GM12878 (cell line): ENCODE measurements around the gene CDC42SE2. TPM values are rescaled to one million over a fixed set of nuclear protein-coding genes. Genes with fewer than 3 reads are reported as not detected.

Experiments used
- ATAC-seq: fragments of 200-7000 bp; cut with Tn5 transposase; 3 replicates; pipeline ENCODE4 v1.9.1; 2020; ENCODE audit warnings: mild to moderate bottlenecking, moderate library complexity
- BruUV-seq: library from RNA; stranded (reverse); fragments of 400-500 nt; replicated peaks from 2 replicates; lab custom pipeline; 2021; lab: Mats Ljungman, UMichigan
- CTCF ChIA-PET: fragments of 300-600 bp; sonication (Branson Sonifier 250); formaldehyde crosslinking; extraction: SDS; loops from one replicate; lab custom pipeline; 2021; ENCODE audit warnings: inconsistent platforms; lab: Yijun Ruan, JAX
- POLR2A ChIA-PET: fragments of 350-600 bp; formaldehyde crosslinking; extraction: SDS; loops from one replicate; lab custom pipeline; 2021; ENCODE audit warnings: inconsistent platforms; lab: Charles Lee
- RAD21 ChIA-PET: fragments of 300-600 bp; sonication (Branson Sonifier 250); formaldehyde crosslinking; loops from one replicate; lab custom pipeline; 2023; ENCODE audit warnings: antibody characterized with exemption; ENCODE audit not compliant: unreplicated experiment; lab: Charles Lee
- SMC1A ChIA-PET: fragments of 300-600 bp; sonication (Branson Sonifier 250); formaldehyde crosslinking; loops from one replicate; lab custom pipeline; 2023; ENCODE audit not compliant: unreplicated experiment, uncharacterized antibody; lab: Charles Lee
- DNase-seq: peaks from one replicate; pipeline ENCODE4 v3.0.0-alpha.2; 2011; ENCODE audit warnings: low read depth, low spot score
- FAIRE-seq: peaks from 3 replicates; lab custom pipeline; 2011; peaks lifted over from hg19 to GRCh38; lab: Jason Lieb, UNC
- H2AFZ ChIP-seq: 2 replicates; pipeline ENCODE4 v1.6.0; 2011; ENCODE audit warnings: low read depth, low read length, control low read depth; ENCODE audit not compliant: control insufficient read depth
- H3K27ac ChIP-seq: 2 replicates; pipeline ENCODE4 v1.5.1; 2011; ENCODE audit warnings: control low read depth; ENCODE audit not compliant: control insufficient read depth, insufficient read depth
- H3K27me3 ChIP-seq, 2 experiments: replicated peaks in 1 of 2; 2 replicates each; pipeline versions ENCODE4 v1.6.0 to v1.6.1; 2011; ENCODE audit warnings: low read length in 1 of 2; ENCODE audit not compliant: control insufficient read depth in 2 of 2, insufficient read depth in 2 of 2
- H3K36me3 ChIP-seq, 2 experiments: 2 replicates each; pipeline ENCODE4 v1.5.1; 2011; ENCODE audit warnings: low read length in 1 of 2; ENCODE audit not compliant: control insufficient read depth in 2 of 2, insufficient read depth in 2 of 2
- H3K4me1 ChIP-seq: 2 replicates; pipeline ENCODE4 v1.6.1; 2011; ENCODE audit warnings: mild to moderate bottlenecking, low read length, moderate library complexity, mixed read lengths; ENCODE audit not compliant: control insufficient read depth, insufficient read depth
- H3K4me2 ChIP-seq: 2 replicates; pipeline ENCODE4 v1.6.0; 2011; ENCODE audit warnings: control low read depth; ENCODE audit not compliant: control insufficient read depth, insufficient read depth
- H3K4me3 ChIP-seq: fragments of 200-600 bp; sonication (generic); 2 replicates; pipeline ENCODE4 v1.5.1; 2016
- H3K79me2 ChIP-seq: 2 replicates; pipeline ENCODE4 v1.6.0; 2011; ENCODE audit warnings: low read length; ENCODE audit not compliant: control insufficient read depth, insufficient read depth
- H3K9ac ChIP-seq: 2 replicates; pipeline ENCODE4 v1.8.0; 2011; ENCODE audit warnings: low read length, control low read depth, mixed read lengths; ENCODE audit not compliant: control insufficient read depth, insufficient read depth
- H3K9me3 ChIP-seq: replicated peaks from 3 replicates; pipeline ENCODE4 v1.5.1; 2011; ENCODE audit warnings: mild to moderate bottlenecking, low read length; ENCODE audit not compliant: control insufficient read depth, insufficient read depth
- H4K20me1 ChIP-seq: 2 replicates; pipeline ENCODE4 v1.6.0; 2011; ENCODE audit not compliant: control insufficient read depth, insufficient read depth
- CREB1 ChIP-seq: IDR thresholded peaks from 2 replicates; pipeline ENCODE4 v1.6.1; 2012; ENCODE audit warnings: low read depth, mild to moderate bottlenecking, inconsistent platforms
- EED ChIP-seq: sonication (generic); IDR thresholded peaks from 2 replicates; pipeline ENCODE4 v1.6.1; 2016; ENCODE audit warnings: antibody characterized with exemption, low read depth
- GATAD2B ChIP-seq: fragments of 450-650 bp; conservative IDR thresholded peaks from 2 replicates; pipeline ENCODE4 v1.6.1; 2017; ENCODE audit warnings: low read depth, mild to moderate bottlenecking, moderate library complexity
- HDAC2 ChIP-seq: fragments of 200-600 bp; sonication (generic); IDR thresholded peaks from 2 replicates; pipeline ENCODE4 v1.6.1; 2017
- MXI1 ChIP-seq: fragments of 150-350 bp; IDR thresholded peaks from 2 replicates; pipeline ENCODE4 v1.6.1; 2011; ENCODE audit warnings: low read depth, mild to moderate bottlenecking, inconsistent platforms, low read length, improper control_type of control experiment
- NR2C2 ChIP-seq: IDR thresholded peaks from 2 replicates; pipeline ENCODE4 v1.6.1; 2011; ENCODE audit warnings: borderline replicate concordance, low read depth; ENCODE audit not compliant: control insufficient read depth, insufficient read length
- NRF1 ChIP-seq: conservative IDR thresholded peaks from 2 replicates; pipeline ENCODE4 v1.6.1; 2011; ENCODE audit warnings: mild to moderate bottlenecking, low read depth, low read length, improper control_type of control experiment
- POLR2AphosphoS5 ChIP-seq: IDR thresholded peaks from 2 replicates; pipeline ENCODE4 v1.6.1; 2011; ENCODE audit warnings: mild to moderate bottlenecking, low read length, inconsistent platforms
- RAD21 ChIP-seq: IDR thresholded peaks from 2 replicates; pipeline ENCODE4 v1.6.1; 2011; ENCODE audit warnings: mild to moderate bottlenecking, low read depth, low read length, moderate library complexity; ENCODE audit not compliant: insufficient read depth
- SMAD1 ChIP-seq: fragments of 450-650 bp; IDR thresholded peaks from 2 replicates; pipeline ENCODE4 v1.6.1; 2018; ENCODE audit warnings: mild to moderate bottlenecking, low read depth; ENCODE audit not compliant: partially characterized antibody
- SREBF1 ChIP-seq: IDR thresholded peaks from 2 replicates; pipeline ENCODE4 v1.6.1; 2012; ENCODE audit warnings: mild to moderate bottlenecking, low read length
- SRF ChIP-seq, 2 experiments: IDR thresholded peaks; 2 replicates each; pipeline ENCODE4 v1.6.1; 2011; ENCODE audit warnings: low read depth in 2 of 2, low read length in 2 of 2, mild to moderate bottlenecking in 1 of 2, moderate library complexity in 1 of 2
- SUZ12 ChIP-seq: fragments of 200-600 bp; sonication (generic); IDR thresholded peaks from one replicate; pipeline ENCODE4 v1.6.1; 2018; ENCODE audit warnings: antibody characterized with exemption, mild to moderate bottlenecking; ENCODE audit not compliant: unreplicated experiment
- YY1 ChIP-seq: IDR thresholded peaks from 2 replicates; pipeline ENCODE4 v1.6.1; 2011; ENCODE audit warnings: low read depth, mild to moderate bottlenecking, low read length
- WGBS: methylation state at CpG from one replicate; pipeline ENCODE4 v1.1.6; 2016; ENCODE audit warnings: low lambda C conversion rate; ENCODE audit not compliant: insufficient replicate concordance, insufficient coverage; ENCODE audit errors: missing lambda C conversion rate; 5-methylcytosine and 5-hydroxymethylcytosine counted together
- in situ Hi-C: fragments of 300-500 bp; cut with MboI; formaldehyde crosslinking; loops from 9 replicates; pipeline ENCODE4 v1.14.3; 2018; ENCODE audit warnings: mixed read lengths
- intact Hi-C: fragments of 100-400 bp; cut with micrococcal nuclease; formaldehyde crosslinking; loops from one replicate; pipeline ENCODE4 v1.14.2; 2022; ENCODE audit not compliant: unreplicated experiment
- polyA plus RNA-seq, 11 experiments: library from polyadenylated mRNA; depleted of rRNA in 4 of 11; unstranded in 6 of 11; stranded (reverse) in 5 of 11; fragments of >200 nt; fragmentation: Nextera tagmentation in 4 of 11; fragmentation: Illumina TruSeq in 1 of 11; extraction: Ambion mirVana in 4 of 11; extraction: Trizol in 1 of 11; gene quantifications; 1 replicate in 1 of 11; 2 replicates in 10 of 11; pipeline versions ENCODE4 v1.2.1 to v1.2.3, GENCODE V29; 2011 to 2016; ENCODE audit warnings: inconsistent platforms in 2 of 11, missing spikeins in 2 of 11, low read depth in 1 of 11
- total RNA-seq, 4 experiments: library from RNA; depleted of rRNA in 3 of 4; stranded (reverse); fragments of >200 nt in 3 of 4; fragmentation: Illumina TruSeq in 1 of 4; extraction: Trizol in 1 of 4; gene quantifications; 2 replicates each; pipeline versions ENCODE4 v1.2.1 to v1.2.3, GENCODE V29; 2013 to 2021
- TF ChIP-seq, protein P1 (sequence below): IDR thresholded peaks from 2 replicates; pipeline ENCODE4 v1.6.1; 2011; ENCODE audit warnings: borderline replicate concordance, low read depth, mild to moderate bottlenecking, moderate library complexity, mixed read lengths, low read length; ENCODE audit not compliant: insufficient read depth; ENCODE audit errors: extremely low read length
- TF ChIP-seq, protein P2 (sequence below): IDR thresholded peaks from 2 replicates; pipeline ENCODE4 v1.6.1; 2011; ENCODE audit warnings: low read depth, mild to moderate bottlenecking, low read length, moderate library complexity, borderline replicate concordance; ENCODE audit errors: extremely low read depth

CDC42SE2 gene
- total and polyA plus RNA-seq, 10 of the 15 experiments (the other 5 are each of a cell fraction or from before 2014, with no cell fraction given), result 57.0 to 148 (median 80.3) TPM

DNA sequence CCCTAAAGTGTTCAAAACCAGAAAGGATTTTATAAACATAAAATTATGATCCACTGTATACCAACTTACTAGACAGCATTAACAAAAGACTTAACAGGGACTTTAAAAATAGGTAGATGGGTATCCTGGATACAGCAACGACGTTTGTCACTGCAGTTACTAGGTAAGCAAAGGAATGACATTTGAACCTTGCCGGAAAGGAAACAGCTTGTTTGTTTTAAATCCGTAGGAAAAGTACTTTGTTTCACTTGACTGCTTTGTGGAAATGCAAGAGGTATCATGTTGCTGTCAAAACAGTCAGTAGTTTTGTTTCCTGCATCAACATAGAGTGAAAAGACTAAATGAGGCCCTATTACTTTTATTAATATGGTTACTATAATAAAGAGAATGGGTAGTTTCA, 122.9 kb downstream of the CDC42SE2 start:
- DNase-seq (no peak), ATAC-seq (no peak)
- Histone ChIP-seq H3K4me1 (peaks cover 23% of the 10 kb centered on the region), H4K20me1 (no peaks in the 10 kb centered on the region), H3K79me2 (peaks cover 47% of the 10 kb centered on the region), H3K4me3 (no peak overlapping the region), H3K4me2 (no peak overlapping the region), H3K9me3 (no peaks in the 10 kb centered on the region), H3K27ac (no peak overlapping the region), H3K9ac (no peak overlapping the region), H3K36me3 (peaks cover 5 to 19% of the 10 kb centered on the region in 2 experiments), H3K27me3 (no peaks in the 10 kb centered on the region)
- in situ Hi-C loops, result no loop called here
- TSS peak; percentile 7 for BruUV-seq
- ChIA-PET RAD21 (interaction anchor here (0.9 kb wide), 1 partner anchor 122 kb away, joined by 3 read pairs; the partner anchor contains the start of gene CDC42SE2), CTCF (interaction anchor here (1.4 kb wide), 1 partner anchor 9 kb away, joined by 4 read pairs; no protein-coding TSS in a partner anchor)
- WGBS, result 96% methylated on average over 4 of the region's 4 CpGs
- TF ChIP-seq POLR2AphosphoS5 (no peak), SUZ12 (no peak), NRF1 (no peak), RAD21 (no peak), HDAC2 (no peak), EED (no peak), SREBF1 (no peak), SMAD1 (no peak), NR2C2 (no peak), YY1 (no peak), MXI1 (no peak), CREB1 (no peak), SRF (IDR thresholded peaks at IDR 0.05; ENCODE audit: low read depth in 2 of 2, low read length in 2 of 2) (no peak), GATAD2B (no peak)
- TF ChIP-seq, protein P1, sequence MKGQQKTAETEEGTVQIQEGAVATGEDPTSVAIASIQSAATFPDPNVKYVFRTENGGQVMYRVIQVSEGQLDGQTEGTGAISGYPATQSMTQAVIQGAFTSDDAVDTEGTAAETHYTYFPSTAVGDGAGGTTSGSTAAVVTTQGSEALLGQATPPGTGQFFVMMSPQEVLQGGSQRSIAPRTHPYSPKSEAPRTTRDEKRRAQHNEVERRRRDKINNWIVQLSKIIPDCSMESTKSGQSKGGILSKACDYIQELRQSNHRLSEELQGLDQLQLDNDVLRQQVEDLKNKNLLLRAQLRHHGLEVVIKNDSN, result no peak
- TF ChIP-seq, protein P2, sequence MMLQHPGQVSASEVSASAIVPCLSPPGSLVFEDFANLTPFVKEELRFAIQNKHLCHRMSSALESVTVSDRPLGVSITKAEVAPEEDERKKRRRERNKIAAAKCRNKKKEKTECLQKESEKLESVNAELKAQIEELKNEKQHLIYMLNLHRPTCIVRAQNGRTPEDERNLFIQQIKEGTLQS, result no peak
- TF ChIP-seq, all 136 proteins: peak for 0
- intact Hi-C loops, result no loop called here
- no peak overlapping the region for H2AFZ ChIP-seq
- ChIA-PET SMC1A (interaction anchor here (1.1 to 5.9 kb wide), 4 partner anchors 14 to 122 kb away, joined by 3 to 67 read pairs (median 4); partner anchors contain the start of gene CDC42SE2), POLR2A (no interaction called here)
- no peak for FAIRE-seq
